ENCODE results near the gene ZBTB20.

Gene ZBTB20

DNA sequence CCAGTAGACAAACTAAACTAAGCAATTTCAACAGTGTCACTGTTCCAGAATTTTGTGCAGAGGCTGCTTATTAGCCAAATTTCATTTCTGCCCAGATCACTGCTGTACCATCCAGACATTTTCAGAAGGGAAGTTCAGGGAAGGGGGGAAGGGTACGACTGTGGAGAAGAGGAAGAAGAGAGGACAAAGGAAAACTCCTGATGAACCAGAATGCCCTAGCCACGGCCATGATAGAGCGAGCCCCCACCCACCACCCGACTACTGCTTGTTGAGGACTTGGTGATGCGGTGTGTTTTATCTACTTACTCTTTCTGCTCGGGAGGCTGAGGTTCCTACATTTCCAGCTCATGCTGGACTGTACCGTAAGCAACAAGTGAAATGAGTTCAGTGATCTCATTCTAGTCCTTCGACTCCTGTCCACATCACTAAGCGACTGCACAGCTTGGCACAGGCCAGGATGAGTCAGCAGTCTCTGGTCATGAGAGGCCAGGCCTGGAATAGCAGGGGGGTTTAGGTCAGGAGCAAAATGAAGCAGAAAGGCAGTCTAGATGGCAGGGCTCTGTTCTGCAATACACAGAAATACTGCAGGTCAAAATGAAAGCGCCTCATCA is 522.4 kb downstream of the ZBTB20 start:
- DNase-seq (ENCODE audit: low read depth), result no peak

DNA sequence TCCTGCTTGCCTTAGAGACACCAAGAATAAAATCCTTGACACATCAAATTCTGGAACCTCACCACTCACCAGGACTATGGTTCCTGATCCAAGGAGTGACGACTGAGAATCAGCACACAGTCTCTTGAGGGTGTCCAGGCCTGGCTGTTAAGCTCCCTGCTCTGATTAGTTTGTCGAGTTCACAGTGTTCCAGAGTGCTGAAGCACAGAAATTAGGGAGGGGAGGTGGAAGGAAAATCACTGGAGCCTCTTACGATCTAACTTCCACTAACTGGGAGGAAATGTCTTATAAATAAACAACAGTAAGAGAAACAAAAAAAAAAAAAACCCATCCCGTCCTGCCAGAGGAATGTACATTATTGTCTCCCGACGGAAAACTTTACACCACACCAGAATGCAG is 523.0 kb downstream of the ZBTB20 start:
- no peak for DNase-seq (ENCODE audit: low read depth)

DNA sequence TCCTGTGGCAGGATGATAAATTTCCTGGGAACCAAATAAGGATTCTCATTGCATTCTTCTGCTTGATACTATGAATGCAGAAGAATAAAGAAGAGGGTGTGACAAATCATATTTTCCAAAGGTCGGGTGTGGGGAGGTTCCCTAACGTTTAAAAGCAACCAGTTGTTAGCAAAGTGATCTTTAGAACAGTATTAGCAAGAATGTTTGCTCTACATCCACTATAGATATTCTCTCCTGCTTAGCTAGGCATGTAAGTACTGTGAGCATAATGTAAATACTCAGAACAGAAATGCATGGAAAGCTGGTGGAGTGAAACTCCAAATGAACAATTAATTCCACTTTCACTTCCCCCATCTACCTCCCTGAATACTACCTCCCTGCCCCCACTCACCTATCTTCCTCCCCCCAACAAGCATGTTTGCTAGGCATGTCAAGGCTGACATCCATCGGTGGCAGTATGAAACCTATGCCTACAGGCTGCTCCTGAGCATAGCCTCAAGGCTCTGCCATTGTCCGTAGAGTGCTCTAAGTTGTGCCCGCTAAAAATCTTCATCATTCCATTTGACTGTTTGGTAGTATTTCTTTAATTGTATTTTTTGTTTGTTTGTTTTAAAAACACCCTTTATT is 523.6 kb downstream of the ZBTB20 start:
- DNase-seq (ENCODE audit: low read depth), result no peak

DNA sequence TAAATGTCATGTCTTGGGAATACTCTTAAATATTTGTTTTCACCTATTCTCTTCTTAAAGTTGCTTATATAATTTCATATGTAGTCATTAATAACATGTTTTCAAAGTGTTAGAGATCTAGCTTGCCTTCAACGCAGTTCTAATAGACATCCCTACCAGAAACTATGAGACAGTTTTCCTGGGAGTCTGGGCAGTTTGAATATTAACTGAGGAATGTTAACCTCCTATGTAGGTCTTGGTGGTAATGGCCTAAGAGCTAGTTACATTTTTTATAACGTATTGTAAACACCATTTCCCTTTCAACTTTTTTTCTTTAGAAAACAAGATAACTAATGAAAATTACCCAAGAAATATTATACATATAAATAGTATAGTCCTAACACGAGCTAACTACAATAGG is 525.1 kb downstream of the ZBTB20 start:
- DNase-seq (ENCODE audit: low read depth), result no peak

DNA sequence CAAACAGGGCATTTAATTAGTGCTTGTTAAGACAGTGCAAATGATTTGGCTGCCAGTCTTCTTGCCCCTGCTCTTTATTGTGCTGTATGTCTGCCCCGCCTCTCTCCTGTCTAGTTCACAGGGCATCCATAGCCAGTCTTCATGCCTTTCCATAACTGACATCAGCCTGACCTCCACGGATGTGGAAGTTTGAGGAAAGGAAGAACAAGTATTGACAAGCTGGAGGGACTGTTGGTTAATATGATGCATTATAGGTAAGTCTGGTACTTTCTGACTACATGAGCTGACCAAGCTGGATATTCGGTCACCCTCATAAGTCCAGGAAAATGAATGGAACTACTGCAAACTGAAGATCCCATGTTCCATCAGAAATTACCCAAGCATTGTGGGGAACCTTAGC is 527.3 kb downstream of the ZBTB20 start:
- no peak for DNase-seq (ENCODE audit: low read depth)

DNA sequence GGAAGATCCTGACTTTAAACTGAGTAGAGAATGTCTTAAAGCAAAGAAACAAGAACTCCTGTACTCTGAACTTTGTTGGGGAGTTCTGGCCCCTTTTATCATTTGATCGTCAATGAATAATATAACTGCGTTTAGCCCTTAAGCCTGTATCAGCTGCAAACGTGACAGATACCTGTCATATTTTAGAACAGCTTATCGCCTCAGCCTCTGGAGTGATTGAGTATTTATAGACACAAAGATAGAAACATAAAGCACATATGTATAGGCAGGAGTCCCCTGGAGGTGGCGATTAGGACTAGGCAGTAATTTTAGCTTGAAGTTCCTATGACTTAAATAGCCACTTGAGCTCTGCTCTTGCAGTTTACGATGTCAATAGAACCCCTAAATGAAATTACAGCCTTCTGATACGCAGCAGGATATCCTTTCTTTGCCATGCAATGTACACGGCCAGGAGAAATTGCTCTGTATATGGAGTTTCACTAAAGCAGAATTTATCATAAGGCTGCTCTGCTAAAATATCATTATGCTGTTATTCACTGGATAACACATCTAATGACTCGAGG is 531.5 kb downstream of the ZBTB20 start:
- no peak for DNase-seq (ENCODE audit: low read depth)

DNA sequence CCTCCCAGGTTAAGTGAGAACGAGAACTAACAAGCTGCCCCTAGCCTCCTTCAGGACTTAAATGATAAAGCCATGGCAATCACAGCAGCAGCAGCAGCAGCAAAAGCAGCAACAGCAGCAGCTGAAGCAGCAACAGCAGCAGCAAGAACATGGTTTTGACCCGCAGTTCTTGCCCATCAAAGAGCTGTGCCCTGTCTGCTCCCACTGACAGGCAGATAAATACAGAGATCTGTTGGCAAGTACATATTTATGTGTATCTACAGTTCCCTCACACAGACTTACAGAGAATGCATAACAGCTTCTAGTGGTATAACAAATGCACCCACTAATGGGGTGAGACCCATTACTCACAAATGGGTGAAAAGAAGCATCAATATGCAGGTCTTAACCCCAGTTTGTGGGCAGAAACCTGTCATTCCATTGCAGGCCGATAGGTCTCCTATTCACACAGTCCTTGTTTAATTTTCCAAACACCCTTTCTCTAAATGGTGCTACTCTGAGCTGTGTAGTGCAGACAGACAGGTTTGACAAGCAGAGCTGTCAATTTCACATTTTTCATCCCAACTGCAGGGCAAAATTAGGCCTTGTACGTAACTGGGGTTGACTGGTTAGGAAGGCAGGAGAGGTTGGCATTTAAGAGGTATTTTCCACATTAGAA is 537.0 kb downstream of the ZBTB20 start:
- no peak for DNase-seq (ENCODE audit: low read depth)

DNA sequence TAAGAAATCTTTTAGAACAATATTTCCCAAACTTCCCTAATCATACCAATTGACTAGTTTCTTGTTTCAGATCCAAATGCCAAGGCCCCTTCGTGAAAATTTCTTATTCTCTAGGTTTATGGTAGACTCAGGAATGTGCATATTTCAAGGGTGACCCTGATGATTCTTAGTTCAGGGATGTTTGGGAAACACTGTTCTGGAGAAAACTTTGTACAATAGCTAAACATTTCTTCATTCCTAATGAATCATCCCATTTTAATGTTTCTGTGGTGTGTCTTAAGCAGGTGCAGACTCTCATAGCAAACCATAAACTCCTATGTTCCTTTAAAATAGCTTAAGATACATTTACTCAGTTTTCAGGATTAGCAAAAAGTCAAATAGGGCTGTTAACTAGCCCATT is 538.8 kb downstream of the ZBTB20 start:
- no peak for DNase-seq (ENCODE audit: low read depth)

DNA sequence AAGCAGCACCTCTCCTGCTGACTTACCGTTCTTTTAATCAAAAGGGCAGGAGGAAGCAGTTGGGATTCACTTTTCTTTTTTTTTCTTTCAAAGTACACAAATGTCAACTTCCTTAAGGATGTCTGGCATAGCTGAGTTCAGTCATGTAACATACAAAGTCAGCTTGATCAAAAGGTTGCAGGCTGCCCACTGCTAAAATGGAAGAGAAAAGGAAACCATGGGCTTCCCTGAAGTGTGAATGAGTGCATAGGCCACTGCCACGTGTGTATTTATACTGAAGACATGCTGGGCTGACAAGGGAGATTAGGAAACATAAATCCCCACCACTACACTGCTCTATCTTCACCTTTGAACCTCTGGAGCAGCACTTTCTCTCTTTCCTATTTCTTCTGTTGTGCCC is 540.8 kb downstream of the ZBTB20 start:
- DNase-seq (ENCODE audit: low read depth), result no peak

DNA sequence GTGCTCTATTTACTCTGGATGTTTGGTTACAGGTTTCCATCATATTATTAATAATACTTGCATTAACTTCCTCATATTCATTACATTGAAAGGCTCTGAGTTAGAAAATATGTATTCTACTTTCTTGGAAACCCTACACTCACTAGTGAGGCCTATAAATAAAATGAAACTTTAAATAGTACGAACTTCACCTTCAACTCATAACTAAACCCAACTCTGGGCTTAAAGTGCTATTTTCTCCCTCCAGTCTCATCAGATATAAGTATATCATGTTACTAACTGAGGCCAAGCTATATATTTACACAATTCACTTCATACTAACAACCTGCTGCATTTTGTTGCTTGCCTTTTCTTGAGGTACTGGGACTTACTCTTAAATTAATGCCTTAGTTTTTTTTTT is 546.5 kb downstream of the ZBTB20 start:
- DNase-seq (ENCODE audit: low read depth), result no peak

DNA sequence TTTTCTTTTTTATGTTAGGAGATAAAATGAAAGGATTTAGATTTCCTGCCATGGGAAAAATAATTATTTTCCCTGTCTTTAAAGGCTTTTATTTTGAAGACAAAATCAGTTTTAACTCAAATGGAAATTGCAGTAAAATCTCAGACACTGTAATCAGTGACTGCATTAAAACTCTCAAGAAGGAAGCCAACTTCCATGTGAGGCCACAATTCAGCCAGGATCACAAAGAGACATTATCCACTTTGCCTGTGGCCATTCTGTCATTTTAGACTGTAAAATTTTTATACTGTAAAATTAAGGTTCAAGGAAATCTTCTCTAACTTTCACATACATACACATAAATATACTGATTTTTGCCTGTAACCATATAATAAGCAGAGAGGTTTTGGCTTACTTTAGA is 549.2 kb downstream of the ZBTB20 start:
- no peak for DNase-seq (ENCODE audit: low read depth)

DNA sequence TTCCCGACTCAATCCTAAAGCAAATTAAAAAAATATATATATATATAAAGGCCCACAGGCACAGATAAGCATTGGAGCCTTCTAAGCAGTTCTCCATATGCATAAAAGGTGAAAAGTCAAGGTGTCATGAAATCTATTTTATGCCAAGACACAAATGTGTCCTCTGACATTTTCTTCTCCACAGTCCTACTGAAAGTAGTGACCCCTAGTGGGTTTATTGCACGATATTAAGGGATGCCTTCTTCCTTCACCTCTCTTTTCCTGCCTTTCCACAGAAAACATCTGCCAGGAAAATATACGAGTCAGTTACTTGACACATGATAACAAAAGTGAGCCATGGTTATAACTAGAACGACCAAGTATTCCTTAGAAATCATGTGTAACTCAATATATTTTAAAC is 550.1 kb downstream of the ZBTB20 start:
- no peak for DNase-seq (ENCODE audit: low read depth)

DNA sequence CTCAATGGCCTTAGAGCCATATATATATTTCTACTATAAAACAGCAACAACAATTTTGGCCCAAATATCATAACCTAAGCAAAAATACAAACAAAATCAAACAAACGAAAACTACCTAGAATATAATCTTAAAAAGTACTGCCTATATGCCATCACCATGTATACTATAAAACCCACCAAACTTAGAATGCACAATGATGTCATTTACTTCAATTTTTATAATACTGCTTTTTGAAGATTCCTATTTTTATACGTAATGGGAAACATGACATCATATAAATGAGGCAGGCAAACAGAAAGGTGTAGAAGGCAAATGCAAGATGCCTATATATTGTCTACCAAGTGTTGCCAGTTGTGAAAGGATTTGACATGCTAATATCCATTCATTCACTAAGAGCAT is 550.9 kb downstream of the ZBTB20 start:
- DNase-seq (ENCODE audit: low read depth), result no peak

DNA sequence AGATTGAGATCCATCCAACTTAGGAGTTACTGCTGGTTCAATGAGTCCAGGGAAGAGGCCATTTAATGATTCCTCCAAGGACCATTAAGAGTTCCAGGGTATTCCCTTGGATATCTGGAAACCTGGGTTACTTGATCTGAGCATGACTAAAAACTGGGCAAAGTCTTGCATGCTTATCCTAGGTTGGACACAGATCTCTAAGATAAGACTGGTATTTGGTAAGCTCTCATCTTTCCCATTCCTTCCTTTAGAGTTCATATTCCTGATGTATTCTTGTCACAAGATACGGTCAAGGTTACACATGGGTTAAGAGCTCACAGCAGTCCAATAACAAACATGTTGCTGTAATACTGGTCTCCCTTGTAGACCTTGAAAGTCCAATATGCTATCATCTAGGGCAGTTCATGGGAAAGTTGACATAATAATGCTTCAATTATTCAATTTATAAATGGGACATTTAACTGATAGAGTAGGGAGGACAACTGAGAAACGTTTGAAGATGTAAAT is 551.5 kb downstream of the ZBTB20 start:
- DNase-seq (ENCODE audit: low read depth), result no peak

DNA sequence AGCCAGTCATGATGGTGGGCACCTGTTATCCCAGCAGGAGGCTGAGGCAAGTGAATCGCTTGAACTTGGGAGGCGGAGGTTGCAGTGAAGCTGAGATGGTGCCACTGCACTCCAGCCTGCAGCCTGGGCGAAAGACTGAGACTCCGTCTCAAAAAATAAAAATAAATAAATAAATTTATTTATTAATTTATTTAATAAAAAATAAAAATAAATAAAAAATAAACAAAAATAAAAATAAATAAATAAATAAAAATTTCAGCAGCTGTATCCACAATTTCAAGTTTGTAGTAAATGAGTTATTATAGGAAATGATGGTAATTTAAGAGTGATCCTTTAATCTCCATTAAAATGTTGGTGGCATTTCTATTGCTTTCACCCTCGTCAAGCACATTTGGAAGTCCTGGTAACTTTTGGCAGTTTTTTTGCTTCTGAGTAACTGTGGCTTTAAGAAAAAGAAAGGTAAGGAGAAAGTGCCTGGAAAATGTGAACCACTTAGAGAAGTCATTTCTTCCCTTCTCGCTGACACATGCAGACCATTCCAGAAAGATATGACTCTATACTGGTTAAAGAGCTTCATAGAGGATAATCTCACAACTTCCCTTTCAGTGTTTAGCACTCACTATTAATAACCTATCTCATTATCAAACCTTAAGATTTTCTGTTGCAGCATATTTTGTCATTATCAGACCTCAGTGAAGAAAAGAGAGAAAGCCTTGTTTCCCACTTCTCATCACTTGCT is 556.6 kb downstream of the ZBTB20 start:
- no peak for DNase-seq (ENCODE audit: low read depth)

DNA sequence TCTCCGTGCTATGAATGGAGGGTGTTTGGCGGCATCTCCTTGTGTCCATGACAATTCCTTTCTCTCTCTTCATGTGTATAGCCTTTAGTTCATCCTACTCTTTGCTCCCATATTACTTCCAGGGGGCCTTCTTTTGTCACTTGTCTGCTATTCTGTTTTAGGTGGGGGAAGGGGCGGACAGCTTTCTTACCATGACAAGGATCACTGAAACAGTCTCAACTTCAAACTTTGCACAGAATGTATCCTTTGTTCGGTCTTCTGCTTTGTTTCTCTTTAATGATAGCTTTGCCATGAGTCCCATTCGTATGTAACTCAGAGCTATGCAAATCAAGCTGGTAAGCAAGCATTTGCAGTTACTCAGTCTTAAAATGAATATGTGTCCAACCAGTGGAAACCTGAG is 559.1 kb downstream of the ZBTB20 start:
- DNase-seq (ENCODE audit: low read depth), result no peak

DNA sequence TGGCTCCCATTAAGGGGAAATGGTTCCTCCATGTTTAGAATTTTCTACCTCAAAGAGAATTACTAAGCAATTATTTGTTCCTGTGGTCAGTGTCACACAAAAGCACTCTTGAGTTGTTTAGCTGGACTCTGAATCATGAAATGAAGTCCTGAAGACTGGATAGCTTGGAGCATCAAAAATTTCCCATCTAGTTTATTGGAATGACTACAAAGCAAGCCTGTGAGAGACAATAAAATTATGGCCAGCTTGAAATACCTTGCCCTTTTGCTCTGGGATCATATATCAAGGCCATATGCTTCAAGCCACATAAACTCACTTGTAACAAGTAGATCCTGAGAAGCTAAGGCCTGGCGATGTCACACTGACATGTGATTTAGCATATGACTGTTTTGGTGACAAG is 561.0 kb downstream of the ZBTB20 start:
- no peak for DNase-seq (ENCODE audit: low read depth)

DNA sequence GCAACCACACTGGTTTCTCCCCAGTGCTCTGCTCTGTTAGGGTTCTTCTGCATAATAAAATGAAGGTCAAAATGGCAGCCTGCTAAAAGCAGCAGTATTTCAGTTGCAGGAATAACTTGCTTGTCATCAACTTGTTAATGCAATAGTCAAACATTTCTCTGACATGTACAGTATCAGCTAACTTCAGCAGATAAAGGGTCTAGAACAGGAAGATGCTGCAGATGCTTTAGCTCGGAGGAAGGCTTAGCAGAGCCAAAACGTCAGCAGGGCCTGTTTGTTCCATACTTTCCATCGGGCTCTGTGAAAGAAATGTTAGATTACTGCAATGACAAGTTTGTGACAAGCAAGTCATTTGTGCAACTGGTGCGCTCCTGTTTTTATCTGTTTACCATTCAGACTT is 561.4 kb downstream of the ZBTB20 start:
- DNase-seq (ENCODE audit: low read depth), result no peak

DNA sequence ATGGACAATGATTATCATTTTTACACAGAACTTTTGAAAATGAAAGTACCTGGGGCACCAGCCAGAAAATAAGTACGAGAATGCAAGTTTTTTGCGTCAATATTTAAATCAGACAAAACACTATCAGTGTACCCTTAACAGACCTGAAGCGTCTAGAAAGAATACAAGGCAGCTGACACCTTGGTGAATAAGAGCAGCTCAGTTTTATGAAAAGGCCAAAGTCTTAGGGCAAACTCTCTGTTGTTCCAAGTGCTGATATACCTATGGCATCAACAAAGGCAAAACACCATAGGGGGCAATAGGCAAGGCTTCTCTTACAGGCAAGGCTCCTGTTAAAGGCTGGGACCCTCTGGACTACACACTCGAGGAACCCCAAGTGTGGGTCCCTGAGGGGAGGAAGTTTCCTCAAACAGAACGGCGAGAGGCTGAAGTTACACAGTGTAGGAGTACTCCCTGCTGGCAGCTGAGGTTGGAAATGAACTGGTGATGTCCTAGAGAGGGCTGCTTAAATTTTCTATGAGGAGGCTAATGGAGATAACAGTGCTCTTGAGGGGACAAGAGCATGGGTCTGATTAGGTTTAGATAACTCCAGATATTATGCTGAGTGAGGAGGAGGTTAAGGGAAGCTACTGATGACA is 562.2 kb downstream of the ZBTB20 start:
- DNase-seq (ENCODE audit: low read depth), result no peak

DNA sequence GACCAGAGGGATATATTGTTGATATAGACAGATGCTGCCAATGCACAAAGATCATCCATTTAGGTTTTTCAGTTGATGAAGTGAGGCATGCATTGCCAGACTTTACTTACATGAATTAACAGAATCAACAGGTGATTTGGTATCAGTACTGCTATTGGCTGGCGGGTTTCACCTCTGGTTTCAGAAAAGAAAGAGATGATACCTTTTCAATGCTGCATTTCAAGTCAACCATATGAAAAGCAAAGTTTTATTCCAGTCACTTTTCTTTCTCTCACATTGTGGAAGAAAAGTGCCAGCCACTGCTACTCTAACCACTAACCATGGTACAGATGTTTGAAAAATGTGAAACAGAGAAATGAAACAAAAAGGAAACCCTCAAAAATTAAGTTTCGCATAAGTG is 564.2 kb downstream of the ZBTB20 start:
- no peak for DNase-seq (ENCODE audit: low read depth)

DNA sequence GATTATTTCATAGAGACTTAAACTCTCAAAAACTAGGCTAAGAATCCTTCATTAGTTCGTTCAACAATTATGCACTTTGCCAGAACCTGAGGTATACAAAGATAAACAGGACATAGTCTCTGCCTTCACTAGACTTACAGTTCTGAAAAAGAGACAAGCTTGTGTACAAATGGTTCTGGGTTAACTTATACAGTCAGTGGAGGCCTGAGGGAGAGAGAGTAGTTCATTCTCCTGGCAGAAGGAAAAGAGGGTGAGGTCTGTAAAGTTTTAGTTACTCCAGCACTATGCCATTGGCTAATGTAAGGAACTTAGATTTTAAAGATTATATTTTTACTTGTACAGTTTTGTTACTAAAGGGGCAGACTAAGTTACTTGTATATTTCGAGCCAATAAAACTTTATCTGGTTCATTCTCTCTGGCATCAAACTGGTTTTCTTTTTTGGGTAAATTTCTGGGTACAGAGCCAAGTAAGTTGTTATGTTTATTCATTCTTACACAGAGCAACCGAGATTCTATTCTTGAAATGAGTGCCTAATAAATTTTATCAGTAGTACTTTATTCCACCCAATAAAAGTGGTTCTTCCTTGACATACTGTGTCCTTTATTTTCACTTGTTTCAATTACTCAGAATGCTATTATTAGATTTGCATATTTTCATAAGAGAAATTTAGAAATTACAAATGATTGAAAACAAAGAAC is 574.6 kb downstream of the ZBTB20 start:
- DNase-seq (ENCODE audit: low read depth), result no peak

DNA sequence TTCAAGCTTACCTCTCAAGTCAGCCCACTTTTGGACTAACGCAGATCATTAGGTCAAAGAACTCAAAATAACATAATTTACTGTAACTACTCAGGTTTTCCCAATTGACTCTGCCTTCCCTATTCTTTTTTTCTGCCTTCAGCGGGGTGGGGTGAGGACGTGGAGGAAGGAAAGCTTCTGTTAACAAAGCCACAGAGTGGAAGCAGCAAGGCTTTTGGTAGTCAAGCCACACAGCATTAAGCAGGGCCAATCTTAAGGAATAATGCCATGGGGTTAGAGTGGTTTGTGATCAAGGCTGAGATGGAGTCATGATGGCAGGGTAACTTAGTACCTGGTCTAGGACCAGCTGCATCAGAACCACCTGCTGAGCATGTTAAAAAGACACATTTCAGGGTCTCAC is 575.7 kb downstream of the ZBTB20 start:
- no peak for DNase-seq (ENCODE audit: low read depth)

Measured in stimulated activated CD4-positive, alpha-beta T cell treated with anti-CD3 and anti-CD28 coated beads, Interleukin-2, amount 100 ng/mL, for 4 hours (primary cell).